Activated T-helper 1 cell treated with anti-CD3 and anti-CD28 coated beads, Interleukin-2, amount 50 U/mL, for 16 hours (primary cell): ENCODE data around the gene NCOA7.
"Not testable (repeated sequence)": the region's sequence is repeated elsewhere in the genome, so short reads cannot be mapped to it uniquely, and the experiment has no call there.

Experiments used
- DNase-seq, 2 donors: peaks; one replicate each; pipeline ENCODE4 v3.0.0-alpha.2; 2020; ENCODE audit warnings: low read depth in 1 of 2, low spot score in 1 of 2

NCOA7 gene

GRCh38 chr6:125944896-125945295, 154.1 kb downstream of the NCOA7 start:
- no peak for DNase-seq

GRCh38 chr6:125945378-125946141, 154.8 kb downstream of the NCOA7 start:
- no peak for DNase-seq

- no peak for DNase-seq
These were observed 156.9 kb downstream of the NCOA7 start for GRCh38 chr6:125947615-125948014.

GRCh38 chr6:125948455-125948854, 157.7 kb downstream of the NCOA7 start:
- DNase-seq: no peak

- DNase-seq: no peak
These were observed 158.3 kb downstream of the NCOA7 start for GRCh38 chr6:125949069-125949468.

GRCh38 chr6:125950293-125950692, 159.5 kb downstream of the NCOA7 start:
- no peak for DNase-seq

- not testable (repeated sequence) for DNase-seq
These were observed 160.0 kb downstream of the NCOA7 start for GRCh38 chr6:125950716-125951115.

GRCh38 chr6:125951323-125951722, 160.6 kb downstream of the NCOA7 start:
- DNase-seq: no peak

- no peak for DNase-seq
These were observed 162.2 kb downstream of the NCOA7 start for GRCh38 chr6:125952764-125953501.

GRCh38 chr6:125953502-125953875, 162.7 kb downstream of the NCOA7 start:
- no peak for DNase-seq

GRCh38 chr6:125954735-125955339, 164.1 kb downstream of the NCOA7 start:
- DNase-seq: no peak

- DNase-seq: no peak
These were observed 165.2 kb downstream of the NCOA7 start for GRCh38 chr6:125955973-125956372.

- peak; percentile 95 to 97 for DNase-seq
These were observed 166.0 kb downstream of the NCOA7 start, which contains the start of gene HINT3 for GRCh38 chr6:125956506-125957390. Gene HINT3, plus strand, starts transcription at chr6:125956770. Its CDS starts 208 bp downstream, at chr6:125956978.

GRCh38 chr6:125957391-125957693, 166.6 kb downstream of the NCOA7 start:
- no peak for DNase-seq

GRCh38 chr6:125957845-125958244, 167.1 kb downstream of the NCOA7 start:
- no peak for DNase-seq

GRCh38 chr6:125959041-125959440, 168.3 kb downstream of the NCOA7 start:
- no peak for DNase-seq

- no peak for DNase-seq
These were observed 170.4 kb downstream of the NCOA7 start for GRCh38 chr6:125961117-125961516.

GRCh38 chr6:125962900-125963497, 172.2 kb downstream of the NCOA7 start:
- no peak for DNase-seq

GRCh38 chr6:125963817-125964216, 173.1 kb downstream of the NCOA7 start:
- no peak for DNase-seq

GRCh38 chr6:125966569-125966968, 175.8 kb downstream of the NCOA7 start:
- no peak for DNase-seq

- no peak for DNase-seq
These were observed 177.7 kb downstream of the NCOA7 start for GRCh38 chr6:125968493-125968892.
